Measurements from ENCODE around the gene HSD17B3.
"Not testable (repeated sequence)": the region's sequence is repeated elsewhere in the genome, so short reads cannot be mapped to it uniquely, and the experiment has no call there.

Gene HSD17B3

DNA sequence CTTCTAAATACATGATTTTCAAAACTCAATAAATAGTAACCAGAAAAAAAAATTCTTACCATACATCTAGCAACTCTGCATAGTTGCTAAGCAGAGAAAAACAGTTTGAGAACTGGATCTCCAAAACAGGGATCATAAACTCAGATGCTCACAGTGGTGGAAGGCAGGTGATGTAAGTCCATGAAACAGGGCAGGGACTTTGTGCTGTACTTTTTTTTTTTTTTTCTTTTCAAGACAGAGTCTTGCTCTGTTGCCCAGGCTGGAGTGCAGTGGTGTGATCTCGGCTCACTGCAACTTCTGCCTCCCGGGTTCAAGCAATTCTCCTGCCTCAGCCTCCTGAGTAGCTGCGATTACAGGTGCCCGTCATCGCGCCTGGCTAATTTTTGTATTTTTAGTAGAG is 5.0 kb upstream of the HSD17B3 start:
- not testable (repeated sequence) for DNase-seq (ENCODE audit: low read depth)

DNA sequence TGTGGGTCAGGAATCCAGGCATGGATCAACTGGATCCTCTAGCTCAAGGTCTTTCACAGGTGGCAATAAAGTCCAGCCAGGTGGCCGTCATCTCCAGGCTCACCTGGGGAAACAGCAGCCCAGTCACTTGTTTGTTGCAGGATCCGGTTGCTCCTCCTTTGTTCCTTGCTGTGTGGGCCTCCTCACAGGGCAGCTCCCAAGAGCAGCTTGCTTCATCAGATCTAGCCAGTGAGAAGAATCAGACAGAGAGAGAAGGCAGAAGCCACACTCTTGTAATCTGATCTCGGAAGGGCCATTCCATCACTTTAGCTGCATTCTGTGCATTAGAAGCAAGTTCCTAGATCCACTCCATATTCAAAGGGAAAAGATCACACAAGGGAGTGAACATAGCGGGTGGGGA is 3.2 kb upstream of the HSD17B3 start:
- no peak for DNase-seq (ENCODE audit: low read depth)

DNA sequence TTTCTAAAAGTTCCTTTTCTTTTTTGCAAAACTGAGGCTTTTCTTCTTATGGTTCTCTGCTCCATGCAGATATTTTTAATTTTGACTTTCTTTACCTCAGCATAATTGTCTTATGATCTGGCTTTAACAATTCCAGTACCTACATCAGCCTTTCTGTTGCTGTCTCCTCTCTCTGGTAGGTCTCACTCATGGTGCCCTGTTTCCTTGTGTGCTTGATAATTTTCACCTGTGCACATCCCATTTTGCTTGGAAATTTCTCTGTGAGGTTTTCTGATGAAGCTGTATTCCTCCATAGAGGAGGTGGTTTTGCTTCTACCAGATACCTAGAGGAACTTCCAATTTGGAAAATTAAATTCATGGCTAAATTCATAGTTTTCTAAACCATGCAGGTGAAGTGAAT is 2.3 kb upstream of the HSD17B3 start:
- DNase-seq (ENCODE audit: low read depth), result no peak

DNA sequence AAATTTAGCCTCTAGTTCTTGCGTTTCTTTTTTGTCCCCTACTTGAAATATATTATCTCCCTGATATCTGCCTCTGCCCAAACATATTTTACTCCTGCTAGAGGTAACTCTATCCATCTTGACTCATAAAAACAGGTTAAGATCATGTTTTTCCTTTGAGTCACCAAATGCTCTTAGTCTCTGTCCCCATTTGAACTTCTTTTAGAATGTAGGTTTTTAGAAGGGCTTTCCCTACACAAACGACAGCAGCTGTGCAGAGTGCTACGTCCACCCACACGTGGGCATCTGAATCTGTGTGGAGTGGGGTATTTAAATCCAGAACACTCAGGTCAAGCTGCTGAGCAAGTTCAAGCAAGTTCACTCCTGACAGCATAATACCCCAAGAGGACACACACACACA is 2.2 kb downstream of the HSD17B3 start:
- no peak for DNase-seq (ENCODE audit: low read depth)

DNA sequence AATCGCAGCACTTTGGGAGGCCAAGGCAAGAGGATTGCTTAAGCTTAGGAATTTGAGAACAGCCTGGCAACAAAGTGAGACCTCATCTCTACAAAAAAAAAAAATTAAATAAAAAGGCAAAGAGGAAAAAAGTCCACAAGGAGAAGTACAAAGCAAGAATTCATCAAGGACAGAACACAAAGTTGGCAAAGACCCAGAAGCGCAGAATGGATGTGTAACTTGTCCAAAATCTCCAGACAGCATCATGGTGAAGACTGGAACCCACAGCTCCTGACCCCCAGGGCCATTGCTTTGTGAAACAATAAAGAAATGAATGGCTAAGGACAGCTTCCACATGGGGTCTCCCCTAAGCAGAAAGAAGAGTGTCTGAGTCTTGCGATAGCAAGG is 7.8 kb downstream of the HSD17B3 start:
- DNase-seq (ENCODE audit: low read depth), result no peak

DNA sequence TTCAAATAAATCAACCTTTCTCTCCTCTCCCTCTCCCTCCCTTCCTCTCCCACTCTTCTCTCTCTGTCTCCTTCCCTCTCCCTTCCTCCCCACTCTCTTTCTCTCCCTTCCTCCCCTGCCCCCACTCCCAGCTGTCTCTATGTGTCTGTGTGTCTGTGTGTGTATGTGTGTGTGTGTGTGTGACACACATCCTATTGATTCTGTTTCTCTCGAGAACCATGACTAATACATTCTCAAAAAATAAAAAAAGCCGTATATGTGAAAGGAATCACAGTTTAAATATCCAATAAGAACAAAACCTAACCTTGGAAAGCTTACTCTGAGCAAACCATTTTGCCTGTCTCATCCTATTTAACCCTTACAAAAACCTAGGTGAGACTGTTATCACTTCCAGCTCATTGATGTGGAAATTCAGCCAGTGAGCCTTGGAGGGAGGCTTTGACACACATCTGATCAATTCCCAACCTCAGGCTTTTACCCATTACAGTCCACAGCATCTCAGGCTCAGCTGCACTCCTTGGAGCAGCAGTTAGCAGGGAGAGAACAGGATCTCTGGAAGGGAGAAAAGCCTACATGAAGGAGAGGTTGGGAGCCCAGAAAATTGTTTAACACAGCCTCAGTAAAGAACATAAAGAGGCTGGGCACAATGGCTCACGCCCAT is 8.3 kb downstream of the HSD17B3 start:
- no peak for DNase-seq (ENCODE audit: low read depth)

DNA sequence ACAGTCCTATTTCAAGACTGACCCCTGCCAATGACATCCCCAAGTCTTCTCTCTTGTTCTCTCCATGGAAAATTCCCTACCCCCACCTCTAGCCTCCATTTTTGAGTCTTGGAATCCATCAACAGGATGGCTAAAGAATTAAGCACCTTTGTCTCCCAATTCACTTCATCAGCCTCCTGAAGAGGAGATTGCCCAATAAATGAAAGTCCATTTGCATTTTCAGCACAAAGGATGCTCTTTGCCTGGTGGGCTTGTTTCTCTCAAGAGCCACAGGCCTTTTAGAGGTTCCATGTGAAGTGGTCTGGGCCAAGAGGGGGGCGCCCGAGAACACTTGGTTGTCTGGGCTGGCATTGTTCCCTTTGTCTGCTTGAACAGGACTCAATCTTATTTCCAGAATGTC is 12.6 kb downstream of the HSD17B3 start:
- no peak for DNase-seq (ENCODE audit: low read depth)

DNA sequence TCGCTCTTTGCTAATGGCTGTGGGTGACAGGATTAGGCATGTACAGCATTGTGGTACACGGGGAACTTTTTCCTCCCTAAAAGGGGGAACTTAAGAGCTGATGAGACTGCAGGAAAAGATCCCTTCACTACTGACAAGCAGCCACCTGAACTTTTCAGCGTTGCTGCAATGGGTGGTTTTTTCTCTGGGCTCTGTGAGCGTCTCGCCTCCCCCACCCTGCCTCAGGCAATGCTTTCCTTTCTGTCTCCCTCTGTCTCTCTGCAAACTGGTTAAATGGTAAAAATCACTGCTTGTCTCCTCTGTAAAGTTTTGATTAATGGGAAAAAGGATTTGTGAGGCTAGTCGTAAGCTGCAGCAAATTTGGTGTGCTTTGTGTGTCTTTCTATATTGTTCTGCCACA is 20.3 kb downstream of the HSD17B3 start:
- DNase-seq (ENCODE audit: low read depth), result no peak

DNA sequence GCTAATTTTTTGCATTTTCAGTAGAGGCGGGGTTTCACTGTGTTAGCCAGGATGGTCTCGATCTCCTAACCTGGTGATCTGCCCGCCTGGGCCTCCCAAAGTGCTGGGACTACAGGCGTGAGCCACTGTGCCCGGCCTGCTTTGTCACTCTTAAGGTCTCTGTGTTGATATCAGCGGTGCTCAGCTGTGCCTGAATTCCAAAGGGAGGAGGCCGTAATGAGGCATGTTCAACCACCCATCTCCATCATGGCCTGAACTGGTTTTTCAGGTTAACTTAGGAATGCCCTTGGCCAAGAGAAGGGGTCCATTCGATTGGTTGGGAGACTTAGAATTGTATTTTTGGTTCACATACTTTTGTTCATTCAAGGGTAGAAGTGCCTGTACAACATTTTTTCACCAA is 22.0 kb downstream of the HSD17B3 start:
- no peak for DNase-seq (ENCODE audit: low read depth)

DNA sequence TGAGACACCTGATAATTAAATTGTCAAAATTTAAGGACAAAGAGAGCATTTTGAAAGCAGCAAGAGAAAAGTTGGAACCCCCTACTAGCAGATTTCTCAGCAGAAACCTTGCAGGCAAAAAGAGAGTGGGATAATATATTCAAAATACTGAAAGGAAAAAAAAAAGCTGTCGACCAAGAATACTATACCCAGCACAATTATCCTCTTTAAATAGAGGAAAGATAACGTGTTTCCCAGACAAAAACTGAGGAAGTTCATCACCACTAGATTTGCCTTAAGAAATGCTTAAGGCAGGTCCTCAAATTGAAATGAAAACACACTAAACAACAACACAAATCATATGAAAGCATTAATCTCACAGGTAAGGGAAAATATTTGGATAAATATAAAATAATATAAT is 27.0 kb downstream of the HSD17B3 start:
- no peak for DNase-seq (ENCODE audit: low read depth)

DNA sequence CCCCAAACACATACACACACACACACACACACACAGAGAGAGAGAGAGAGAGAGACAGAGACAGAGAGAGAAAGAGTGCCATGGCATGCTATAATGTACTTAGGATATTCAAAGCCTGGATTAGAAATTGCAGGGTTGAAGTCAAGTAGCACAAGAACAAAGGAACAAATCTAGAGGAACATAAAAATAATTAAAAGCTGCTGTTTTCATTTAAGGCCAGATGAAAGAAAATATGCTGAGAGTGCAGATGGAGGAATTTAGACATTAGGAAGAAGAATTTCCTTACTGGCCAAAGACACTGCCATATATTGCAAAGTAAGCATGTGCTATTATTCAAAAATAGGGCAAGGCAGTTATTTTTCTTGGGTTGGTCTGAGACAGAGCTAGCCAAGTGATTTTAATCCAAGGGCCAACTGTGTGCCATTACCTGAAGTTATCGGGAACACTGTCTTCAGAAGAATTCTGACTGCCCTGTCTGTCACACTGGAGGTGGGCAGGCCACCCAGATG is 31.7 kb downstream of the HSD17B3 start:
- no peak for DNase-seq (ENCODE audit: low read depth)

DNA sequence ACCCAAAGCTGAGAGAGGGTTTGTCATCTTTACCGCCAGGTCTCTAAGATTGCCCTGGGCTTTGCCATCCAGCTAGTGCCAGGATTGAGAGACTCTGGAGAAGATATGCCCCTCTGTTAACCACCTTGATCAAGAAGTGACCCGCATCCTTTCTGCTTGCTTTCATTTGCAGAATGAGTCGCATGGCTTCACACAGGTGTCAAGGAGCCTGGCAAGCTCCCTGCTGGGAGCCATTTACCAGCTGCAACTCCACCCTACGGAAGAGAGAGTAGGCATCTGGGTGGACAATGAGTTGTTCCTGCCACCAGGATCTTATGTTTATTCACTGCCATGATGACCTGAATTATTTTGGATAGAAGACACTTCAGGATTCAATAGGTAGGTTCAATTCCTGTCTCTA is 43.0 kb downstream of the HSD17B3 start:
- DNase-seq (ENCODE audit: low read depth), result no peak

DNA sequence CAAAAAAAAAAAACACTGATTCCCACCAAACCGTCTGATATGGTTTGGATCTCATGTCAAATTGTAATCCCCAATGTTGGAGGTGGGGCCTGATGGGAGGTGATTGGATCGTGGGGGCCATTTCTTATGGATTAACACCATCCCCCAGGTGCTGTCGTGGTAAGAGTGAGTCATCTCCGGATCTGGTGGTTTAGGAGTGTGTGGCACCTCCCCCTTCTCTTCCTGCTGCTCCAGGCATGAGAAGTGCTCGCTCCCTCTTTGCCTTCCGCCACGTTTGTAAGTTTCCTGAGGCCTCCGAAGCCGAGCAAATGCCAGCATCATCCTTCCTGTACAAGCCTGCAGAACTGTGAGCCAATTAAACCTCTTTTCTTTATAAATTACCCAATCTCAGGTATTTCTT is 45.2 kb downstream of the HSD17B3 start:
- DNase-seq (ENCODE audit: low read depth), result no peak

DNA sequence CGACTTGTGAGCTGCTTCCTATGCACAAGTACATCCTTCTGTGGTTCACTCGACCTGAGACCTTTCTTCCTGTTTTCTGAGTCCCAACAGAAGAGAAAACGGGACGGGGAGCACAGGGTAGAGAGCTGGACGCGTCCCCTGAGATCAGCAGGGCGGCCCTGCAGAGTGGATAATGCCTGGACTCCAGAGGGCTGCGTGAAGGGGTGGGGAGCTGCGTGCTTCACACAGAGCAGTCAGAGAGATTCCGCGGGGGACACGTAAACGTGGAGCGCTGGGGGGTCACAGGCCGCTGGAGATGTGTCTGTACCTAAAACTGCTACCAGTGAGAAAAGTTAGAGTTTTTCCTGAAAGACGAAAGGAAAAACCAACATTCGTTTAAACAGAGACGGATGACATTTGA is 46.3 kb downstream of the HSD17B3 start:
- no peak for DNase-seq (ENCODE audit: low read depth)

DNA sequence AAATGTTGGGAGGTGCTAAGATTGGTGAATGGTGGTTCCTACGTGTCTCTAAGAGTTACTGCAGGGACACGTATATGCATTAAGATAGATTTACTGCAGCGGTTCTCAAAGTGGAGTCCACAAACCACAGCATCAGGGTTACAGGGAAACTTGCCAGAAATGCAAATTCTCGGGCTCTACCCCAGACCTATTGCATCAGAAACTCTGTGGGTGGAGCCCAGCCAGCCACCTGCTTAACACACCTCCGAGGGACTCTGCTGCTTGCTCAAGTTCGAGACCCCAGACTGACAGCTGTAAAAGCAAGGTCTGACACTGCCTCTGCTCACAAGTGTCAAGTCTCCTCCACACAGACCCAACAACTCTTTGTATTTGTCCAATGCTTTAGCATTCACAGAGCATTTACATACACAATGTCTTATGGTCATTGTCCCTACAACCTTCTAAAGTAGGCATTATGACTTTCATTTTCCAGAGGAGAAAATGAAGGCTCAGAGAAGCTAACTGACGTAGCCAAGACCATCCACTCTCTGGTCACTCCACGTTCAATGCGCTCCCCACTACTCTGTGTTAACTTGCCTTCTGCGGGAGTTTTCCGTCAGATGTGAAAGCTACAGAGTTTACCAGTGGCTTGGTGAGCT is 48.8 kb downstream of the HSD17B3 start:
- DNase-seq (ENCODE audit: low read depth), result no peak

DNA sequence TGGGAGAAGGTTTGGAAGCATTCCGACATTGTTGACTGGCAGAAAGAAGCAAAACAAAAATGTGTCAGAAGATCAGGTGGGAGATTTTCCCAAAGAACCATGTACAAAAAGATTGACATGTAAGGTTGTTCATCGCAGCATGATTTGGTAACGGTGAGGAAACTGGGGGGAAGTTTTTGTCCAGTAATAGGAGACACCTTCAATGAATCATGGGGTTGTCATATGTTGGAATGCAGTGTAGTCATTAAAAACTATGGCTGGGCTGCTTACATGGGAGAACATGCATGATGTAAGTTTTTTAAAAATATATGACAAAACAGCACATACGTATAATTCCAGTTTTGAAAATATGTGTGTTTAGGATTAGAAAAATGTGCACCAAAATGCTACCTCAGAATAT is 50.5 kb downstream of the HSD17B3 start:
- DNase-seq (ENCODE audit: low read depth), result no peak

DNA sequence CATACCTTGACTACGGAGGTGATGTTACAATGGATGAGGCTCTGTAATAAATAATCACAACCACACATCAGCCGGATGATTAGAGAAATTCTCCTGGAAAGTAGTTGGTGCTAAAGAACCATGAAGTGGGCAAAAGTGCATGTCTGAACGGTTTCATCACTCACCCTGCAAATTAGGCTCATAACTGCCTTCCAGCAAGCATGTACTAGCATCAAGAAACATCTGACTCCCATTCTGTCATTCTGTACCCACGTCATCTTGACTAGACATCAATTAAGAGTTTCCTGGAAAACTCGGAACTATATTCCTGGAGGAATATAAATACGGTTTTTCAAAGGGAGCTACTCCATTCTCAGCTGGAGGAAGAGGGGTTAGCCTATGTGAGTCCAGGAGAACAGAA is 52.2 kb downstream of the HSD17B3 start:
- no peak for DNase-seq (ENCODE audit: low read depth)

DNA sequence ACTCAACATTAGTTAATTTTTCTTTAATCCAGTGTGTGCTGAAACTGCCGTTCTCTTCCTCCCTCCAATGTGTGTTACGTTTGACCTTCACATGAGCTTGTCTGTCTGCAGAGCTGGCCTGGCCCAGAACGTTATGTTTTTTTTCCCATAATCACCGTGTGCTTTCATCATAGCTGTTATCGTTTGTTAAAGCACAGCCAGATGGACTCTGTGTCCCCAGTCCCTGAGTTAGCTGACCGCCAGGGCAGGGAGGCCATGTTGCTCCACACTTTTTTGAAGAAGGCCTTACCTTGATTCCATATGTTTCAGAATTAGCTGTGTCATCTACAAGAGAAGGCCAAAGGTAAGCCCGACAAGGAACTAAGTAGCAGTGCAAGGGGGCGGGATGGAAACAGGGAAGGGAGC is 55.7 kb downstream of the HSD17B3 start:
- DNase-seq (ENCODE audit: low read depth), result no peak

DNA sequence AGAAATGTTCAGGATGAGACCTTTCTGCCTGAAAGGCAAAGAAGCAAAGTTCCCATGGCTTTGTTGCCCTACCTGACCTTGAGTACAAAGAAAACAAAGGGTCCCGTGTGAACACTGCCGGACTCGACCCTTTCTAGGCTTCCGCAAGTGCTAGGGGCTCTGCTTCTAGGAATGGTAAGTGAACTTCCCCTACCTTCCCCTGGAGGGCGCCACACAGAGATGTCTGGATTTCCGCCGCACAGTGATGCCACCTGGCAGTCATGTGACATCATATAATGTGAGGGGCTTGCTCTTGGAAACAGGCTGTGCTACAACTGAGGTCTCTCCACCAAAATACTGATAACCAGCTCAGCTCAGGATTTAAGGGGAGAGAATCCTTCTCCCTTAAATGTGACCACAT is 56.6 kb downstream of the HSD17B3 start:
- no peak for DNase-seq (ENCODE audit: low read depth)

DNA sequence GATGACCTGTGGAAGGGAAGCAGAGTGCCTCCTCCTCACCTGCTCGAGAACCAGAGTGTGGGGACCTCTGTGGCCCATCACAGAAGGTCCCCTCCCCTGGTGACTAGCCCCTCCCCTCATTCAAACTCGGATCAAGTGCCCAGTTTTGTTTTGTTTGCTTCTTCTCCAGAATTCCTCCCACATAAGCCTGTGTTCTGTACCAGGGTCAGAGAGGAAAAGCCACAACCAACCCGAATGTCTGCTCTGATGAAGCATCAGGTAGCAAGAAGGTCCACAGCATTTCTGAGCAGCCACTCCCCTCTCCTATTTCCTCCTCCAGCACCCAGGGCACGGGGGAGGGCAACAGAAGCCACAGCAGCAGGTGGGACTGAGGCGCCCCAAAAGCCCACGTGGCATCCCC is 58.2 kb downstream of the HSD17B3 start:
- no peak for DNase-seq (ENCODE audit: low read depth)

DNA sequence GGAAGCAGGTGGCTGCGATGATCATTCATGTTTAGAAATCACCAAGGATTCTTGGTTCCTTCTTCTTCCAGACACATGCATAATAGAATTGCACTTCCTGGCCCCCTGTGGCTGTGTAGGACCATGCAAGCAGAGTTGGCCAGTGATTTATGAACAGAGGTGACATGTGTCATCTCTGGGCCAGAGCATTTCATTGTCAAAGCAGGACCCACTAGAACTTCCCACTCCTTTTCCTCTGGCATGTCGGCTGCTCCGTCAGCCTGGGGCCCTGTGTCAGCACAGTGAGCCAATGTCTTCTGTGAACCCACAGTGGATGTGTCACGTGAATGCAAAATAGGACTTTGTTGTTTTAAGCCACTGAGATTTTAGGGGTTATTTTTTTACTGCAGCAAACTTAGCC is 59.2 kb downstream of the HSD17B3 start:
- no peak for DNase-seq (ENCODE audit: low read depth)

DNA sequence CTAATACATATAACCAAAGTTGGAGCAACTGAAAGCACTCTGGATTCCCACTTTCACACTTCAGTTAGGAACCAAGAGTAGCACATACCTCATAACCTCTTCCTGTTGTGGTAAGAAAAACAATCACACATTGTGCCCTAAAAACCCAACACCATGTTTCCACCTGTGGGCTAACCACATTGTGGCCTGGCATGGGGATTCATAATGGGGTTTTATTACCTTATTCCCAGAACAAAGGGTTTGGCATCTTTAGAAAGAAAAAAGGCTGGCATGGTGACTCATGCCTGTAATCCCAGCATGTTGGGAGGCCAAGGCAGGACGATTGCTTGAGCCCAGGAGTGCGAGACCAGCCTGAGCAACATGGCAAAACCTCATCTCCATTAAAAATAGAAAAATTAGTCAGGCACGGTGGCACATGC is 60.6 kb downstream of the HSD17B3 start:
- no peak for DNase-seq (ENCODE audit: low read depth)

DNA sequence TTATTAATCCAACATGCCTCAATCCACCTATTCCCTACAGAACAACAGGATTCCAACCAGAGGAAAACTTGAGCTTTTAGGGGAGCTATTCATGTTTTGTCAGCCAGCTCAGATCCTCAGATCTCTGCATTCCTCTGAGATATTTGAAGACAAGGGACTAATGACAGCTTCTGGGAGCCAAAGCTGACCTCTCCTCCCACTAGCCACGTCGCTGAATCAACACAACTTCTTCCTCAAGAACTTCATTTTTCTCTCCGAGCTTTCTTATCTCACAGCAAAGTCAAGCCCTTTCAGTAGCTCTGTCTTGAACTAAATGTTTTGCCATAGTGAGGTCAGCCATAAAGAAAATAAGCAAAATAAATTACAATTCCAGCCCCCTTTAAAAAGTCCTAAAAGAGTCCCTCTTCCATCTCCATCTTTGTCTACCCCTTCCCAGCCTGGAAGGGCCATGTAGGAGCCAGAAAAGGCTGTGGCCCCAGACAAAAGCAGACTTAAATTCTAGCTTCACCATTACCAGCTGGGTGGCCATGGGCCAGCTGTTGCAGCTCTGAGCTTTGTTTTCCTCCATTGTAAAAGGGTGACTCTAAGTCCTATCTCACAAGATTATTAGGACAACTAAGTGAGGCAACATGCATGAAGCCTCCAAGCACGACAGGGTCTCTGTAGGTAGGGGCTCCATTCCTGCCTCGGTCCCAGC is 65.0 kb downstream of the HSD17B3 start:
- no peak for DNase-seq (ENCODE audit: low read depth)

Data from GM04504 (cell line).